Measurements from ENCODE around the gene MRTFA.

The MRTFA gene

GRCh38 chr22:40519284-40519947 is 117.1 kb downstream of the MRTFA start:
- H3K4me3 ChIP-seq (ENCODE audit: low read depth, low read length) = no peak overlapping the region
- no peak for DNase-seq
- no peaks in the 10 kb centered on the region for H3K27me3 ChIP-seq (replicated peaks)
- no peak overlapping the region for H3K27ac ChIP-seq
- no peak for TF ChIP-seq CTCF (IDR thresholded peaks at IDR 0.05; ENCODE audit: low read depth, low read length, missing control alignments)
- in situ Hi-C loops (cut with HindIII; ENCODE audit: low pct_ligation_motif_present, low sequenced_read_pairs) = no loop called here
- H3K36me3 ChIP-seq (replicated peaks) = peaks cover 2% of the 10 kb centered on the region

GRCh38 chr22:40518840-40519239 is 117.7 kb downstream of the MRTFA start:
- no peak overlapping the region for H3K27ac ChIP-seq

GRCh38 chr22:40517631-40518030 is 118.9 kb downstream of the MRTFA start:
- no peak for DNase-seq
- Histone ChIP-seq H3K4me3 (ENCODE audit: low read depth, low read length) (no peak overlapping the region), H3K27ac (no peak overlapping the region), H3K36me3 (replicated peaks) (peaks cover 2% of the 10 kb centered on the region), H3K27me3 (replicated peaks) (no peaks in the 10 kb centered on the region)
- no peak for TF ChIP-seq CTCF (IDR thresholded peaks at IDR 0.05; ENCODE audit: low read depth, low read length, missing control alignments)
- in situ Hi-C loops (cut with HindIII; ENCODE audit: low pct_ligation_motif_present, low sequenced_read_pairs) = no loop called here

More at GRCh38 chr22:40518840-40519239, 117.7 kb downstream of the MRTFA start:
- no peak for DNase-seq
- no peaks in the 10 kb centered on the region for H3K27me3 ChIP-seq (replicated peaks)
- no peak for TF ChIP-seq CTCF (IDR thresholded peaks at IDR 0.05; ENCODE audit: low read depth, low read length, missing control alignments)
- H3K36me3 ChIP-seq (replicated peaks) = peaks cover 2% of the 10 kb centered on the region
- in situ Hi-C loops (cut with HindIII; ENCODE audit: low pct_ligation_motif_present, low sequenced_read_pairs) = no loop called here
- no peak overlapping the region for H3K4me3 ChIP-seq (ENCODE audit: low read depth, low read length)

GRCh38 chr22:40516416-40516815 is 120.1 kb downstream of the MRTFA start:
- in situ Hi-C loops (cut with HindIII; ENCODE audit: low pct_ligation_motif_present, low sequenced_read_pairs) = no loop called here
- H3K27ac ChIP-seq = no peak overlapping the region
- no peak overlapping the region for H3K4me3 ChIP-seq (ENCODE audit: low read depth, low read length)
- no peak for DNase-seq
- H3K27me3 ChIP-seq (replicated peaks) = no peaks in the 10 kb centered on the region
- H3K36me3 ChIP-seq (replicated peaks) = peaks cover 2% of the 10 kb centered on the region
- TF ChIP-seq CTCF (IDR thresholded peaks at IDR 0.05; ENCODE audit: low read depth, low read length, missing control alignments) = no peak

- peak; percentile 88 for DNase-seq
- no peak for TF ChIP-seq CTCF (IDR thresholded peaks at IDR 0.05; ENCODE audit: low read depth, low read length, missing control alignments)
- in situ Hi-C loops (cut with HindIII; ENCODE audit: low pct_ligation_motif_present, low sequenced_read_pairs) = no loop called here
- Histone ChIP-seq H3K27me3 (replicated peaks) (no peaks in the 10 kb centered on the region), H3K27ac (peak overlapping the region; percentile 92), H3K4me3 (ENCODE audit: low read depth, low read length) (no peak overlapping the region), H3K36me3 (replicated peaks) (peaks cover 2% of the 10 kb centered on the region)
Measured at GRCh38 chr22:40512426-40513136, 123.9 kb downstream of the MRTFA start.

All from brain microvascular endothelial cell (primary cell).